GM18868 (cell line): ENCODE results near the gene PLCB3.

Experiments
- ATAC-seq: cut with Tn5 transposase; IDR thresholded peaks from one replicate; pipeline ENCODE4 v1.9.1; 2021; ENCODE audit warnings: mild to moderate bottlenecking, moderate library complexity; ENCODE audit not compliant: unreplicated experiment

PLCB3 gene

DNA sequence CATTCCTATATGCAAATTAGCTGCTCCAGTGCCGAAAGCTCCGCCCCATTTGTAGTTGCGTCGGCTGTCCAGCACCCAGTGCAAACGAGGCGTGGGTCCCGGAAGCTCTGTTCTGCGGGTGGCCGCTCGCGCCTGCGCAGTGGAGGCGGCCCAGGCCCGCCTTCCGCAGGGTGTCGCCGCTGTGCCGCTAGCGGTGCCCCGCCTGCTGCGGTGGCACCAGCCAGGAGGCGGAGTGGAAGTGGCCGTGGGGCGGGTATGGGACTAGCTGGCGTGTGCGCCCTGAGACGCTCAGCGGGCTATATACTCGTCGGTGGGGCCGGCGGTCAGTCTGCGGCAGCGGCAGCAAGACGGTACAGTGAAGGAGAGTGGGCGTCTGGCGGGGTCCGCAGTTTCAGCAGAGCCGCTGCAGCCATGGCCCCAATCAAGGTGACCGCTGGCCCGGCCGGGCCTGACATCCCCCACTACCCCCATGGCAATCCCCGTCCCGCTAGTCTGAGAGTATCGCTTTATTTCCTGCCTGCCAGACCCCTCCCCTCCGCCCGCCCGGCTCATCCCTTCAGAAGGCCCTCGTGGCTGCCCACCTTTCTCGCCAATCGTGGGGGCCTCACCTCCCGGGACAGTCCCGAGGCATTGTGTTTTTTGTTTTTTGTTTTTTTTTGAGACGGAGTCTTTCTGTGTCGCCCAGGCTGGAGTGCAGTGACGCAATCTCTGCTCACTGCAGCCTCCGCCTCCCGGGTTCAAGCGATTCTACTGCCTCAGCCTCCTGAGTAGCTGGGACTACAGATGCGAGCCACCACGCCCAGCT, 66.8 kb downstream of the PLCB3 start, which contains the start of gene PRDX5:
PRDX5 (plus strand) TSS at position 161 of the 805 bp plus-strand sequence; CDS start at position 256, 95 bp downstream.
- peak; percentile 72 for ATAC-seq
